ENCODE data around the gene CCNDBP1. TPM values are rescaled to one million over a fixed set of nuclear protein-coding genes. Genes with fewer than 3 reads are reported as not detected.
A peak's percentile ranks its signal among the peaks of the same experiment; 100 is the strongest.

The CCNDBP1 gene
- total RNA-seq, 1 experiment from 2014 or later: 39.8 TPM

GRCh38 chr15:43185157-43186002, at the start of gene CCNDBP1 (continued):
- TF ChIP-seq, protein P1, sequence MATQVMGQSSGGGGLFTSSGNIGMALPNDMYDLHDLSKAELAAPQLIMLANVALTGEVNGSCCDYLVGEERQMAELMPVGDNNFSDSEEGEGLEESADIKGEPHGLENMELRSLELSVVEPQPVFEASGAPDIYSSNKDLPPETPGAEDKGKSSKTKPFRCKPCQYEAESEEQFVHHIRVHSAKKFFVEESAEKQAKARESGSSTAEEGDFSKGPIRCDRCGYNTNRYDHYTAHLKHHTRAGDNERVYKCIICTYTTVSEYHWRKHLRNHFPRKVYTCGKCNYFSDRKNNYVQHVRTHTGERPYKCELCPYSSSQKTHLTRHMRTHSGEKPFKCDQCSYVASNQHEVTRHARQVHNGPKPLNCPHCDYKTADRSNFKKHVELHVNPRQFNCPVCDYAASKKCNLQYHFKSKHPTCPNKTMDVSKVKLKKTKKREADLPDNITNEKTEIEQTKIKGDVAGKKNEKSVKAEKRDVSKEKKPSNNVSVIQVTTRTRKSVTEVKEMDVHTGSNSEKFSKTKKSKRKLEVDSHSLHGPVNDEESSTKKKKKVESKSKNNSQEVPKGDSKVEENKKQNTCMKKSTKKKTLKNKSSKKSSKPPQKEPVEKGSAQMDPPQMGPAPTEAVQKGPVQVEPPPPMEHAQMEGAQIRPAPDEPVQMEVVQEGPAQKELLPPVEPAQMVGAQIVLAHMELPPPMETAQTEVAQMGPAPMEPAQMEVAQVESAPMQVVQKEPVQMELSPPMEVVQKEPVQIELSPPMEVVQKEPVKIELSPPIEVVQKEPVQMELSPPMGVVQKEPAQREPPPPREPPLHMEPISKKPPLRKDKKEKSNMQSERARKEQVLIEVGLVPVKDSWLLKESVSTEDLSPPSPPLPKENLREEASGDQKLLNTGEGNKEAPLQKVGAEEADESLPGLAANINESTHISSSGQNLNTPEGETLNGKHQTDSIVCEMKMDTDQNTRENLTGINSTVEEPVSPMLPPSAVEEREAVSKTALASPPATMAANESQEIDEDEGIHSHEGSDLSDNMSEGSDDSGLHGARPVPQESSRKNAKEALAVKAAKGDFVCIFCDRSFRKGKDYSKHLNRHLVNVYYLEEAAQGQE (IDR thresholded peaks at IDR 0.05; ENCODE audit: low read depth): no peak
- no peak for TF ChIP-seq SRF (IDR thresholded peaks at IDR 0.05; ENCODE audit: low read depth)
- TF ChIP-seq TCF7L2 (IDR thresholded peaks at IDR 0.05; ENCODE audit: borderline replicate concordance, extremely low read depth, insufficient read depth, insufficient read length): peak; percentile 14
- TF ChIP-seq POLR2A (IDR thresholded peaks at IDR 0.05; ENCODE audit: borderline replicate concordance, extremely low read depth, insufficient read depth, insufficient read length): peak; percentile 53
- TF ChIP-seq EGR1 (IDR thresholded peaks at IDR 0.05; ENCODE audit: low read depth): no peak

DNA sequence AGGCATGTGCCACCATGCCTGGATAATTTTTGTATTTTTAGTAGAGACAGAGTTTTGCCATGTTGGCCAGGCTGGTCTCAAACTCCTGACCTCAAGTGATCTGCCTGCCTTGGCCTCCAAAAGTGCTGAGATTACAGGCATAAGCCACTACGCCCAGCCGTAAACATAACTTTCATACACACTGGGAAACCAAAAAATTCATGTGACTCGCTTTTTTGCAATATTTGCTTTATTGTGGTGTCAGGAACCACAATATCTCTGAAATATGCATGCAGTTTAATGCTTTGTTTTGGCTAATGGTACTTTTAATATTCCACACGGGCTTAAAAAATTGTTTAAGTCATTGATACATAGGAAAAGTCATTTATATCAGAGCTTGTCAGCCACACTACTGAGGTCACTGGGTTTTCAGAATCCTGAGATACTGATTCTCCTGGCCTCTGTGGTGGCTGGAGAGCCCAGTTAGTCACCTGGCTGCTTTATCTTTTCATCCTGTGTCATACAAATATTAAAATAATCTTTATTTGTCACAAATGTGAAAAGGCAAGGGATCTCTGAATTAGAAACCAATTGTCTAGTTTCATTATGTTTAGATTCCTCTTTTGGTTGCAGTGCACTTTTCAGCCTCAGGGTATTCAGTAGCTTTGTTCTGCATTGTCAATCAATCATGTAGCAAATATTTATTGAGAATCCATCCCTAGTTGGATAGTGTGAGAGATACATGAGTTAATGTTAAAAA, 41.8 kb upstream of the CCNDBP1 start:
- Histone ChIP-seq H3K36me3 (ENCODE audit: control insufficient read depth in 1 of 2, insufficient read depth in 2 of 2, low read length in 2 of 2) (peaks cover 2 to 10% of the 10 kb centered on the region in 2 experiments; a peak in 3 of 4 replicates), H3K4me2 (ENCODE audit: low read length) (no peak overlapping the region), H3K9me2 (ENCODE audit: insufficient read depth) (no peaks in the 10 kb centered on the region), H3K79me2 (ENCODE audit: insufficient read depth, low read length) (no peaks in the 10 kb centered on the region), H3K9me3 (ENCODE audit: control insufficient read depth in 1 of 2, insufficient read depth in 1 of 2, low read depth in 1 of 2, low read length in 2 of 2) (no peaks in the 10 kb centered on the region), H2AFZ (ENCODE audit: low read depth, low read length, poor library complexity, severe bottlenecking) (no peak overlapping the region), H3K4me1 (ENCODE audit: control insufficient read depth in 1 of 2, insufficient read depth in 2 of 2, low read length in 2 of 2) (no peaks in the 10 kb centered on the region), H4K20me1 (ENCODE audit: insufficient read depth) (no peaks in the 10 kb centered on the region), H3K27ac (ENCODE audit: low read depth, low read length) (no peak overlapping the region), H3K4me3 (replicated peaks in 1 of 2; ENCODE audit: low read depth in 1 of 2, low read length in 2 of 2) (no peak overlapping the region), H3K9ac (ENCODE audit: low read length) (no peak overlapping the region), H3K27me3 (ENCODE audit: insufficient read depth, low read length) (no peaks in the 10 kb centered on the region)
- RAD21 ChIA-PET (ENCODE audit: low non-redundant PET in 1 of 2, low total read pairs in 2 of 2, uncharacterized antibody in 2 of 2, unreplicated experiment in 2 of 2): no interaction called here
- no peak for TF ChIP-seq EGR1 (IDR thresholded peaks at IDR 0.05; ENCODE audit: low read depth)
- intact Hi-C loops (cut with micrococcal nuclease): no loop called here
- CTCF ChIA-PET: no interaction called here
- BruUV-seq (replicated peaks): no TSS peak
- ATAC-seq: no peak
- POLR2A ChIA-PET: no interaction called here
- no peak for DNase-seq (ENCODE audit: low read depth, low spot score)
